Skin epidermis (tissue), 12 donors: Measurements from ENCODE around the gene NAGLU.
"Not testable (repeated sequence)": the region's sequence is repeated elsewhere in the genome, so short reads cannot be mapped to it uniquely, and the experiment has no call there.

Source experiments
- H3K27ac ChIP-seq, 21 experiments: fragments of 200-600 bp; sonication (generic) in 11 of 21; one replicate each; pipeline ENCODE4 v1.5.0; 2020; ENCODE audit warnings: mild to moderate bottlenecking in 3 of 21, inconsistent platforms in 2 of 21, moderate library complexity in 2 of 21
- H3K4me3 ChIP-seq, 7 experiments: fragments of 200-600 bp; sonication (generic) in 2 of 7; one replicate each; pipeline ENCODE4 v1.5.0; 2020; ENCODE audit warnings: inconsistent platforms in 2 of 7, mild to moderate bottlenecking in 2 of 7, moderate library complexity in 1 of 7

Gene NAGLU

GRCh38 chr17:42538482-42538881, 2.4 kb downstream of the NAGLU start:
- no peak overlapping the region for H3K4me3 ChIP-seq
- H3K27ac ChIP-seq, result no peak overlapping the region

- not testable (repeated sequence) for H3K27ac ChIP-seq, H3K4me3 ChIP-seq
Measured at GRCh38 chr17:42540558-42540957, 4.5 kb downstream of the NAGLU start.

GRCh38 chr17:42541041-42541833, 5.2 kb downstream of the NAGLU start:
- H3K27ac ChIP-seq, result peak overlapping the region in 1 of 21 experiments; percentile 11

GRCh38 chr17:42543190-42544079, 7.4 kb downstream of the NAGLU start:
- no peak overlapping the region for H3K4me3 ChIP-seq
- no peak overlapping the region for H3K27ac ChIP-seq

More at GRCh38 chr17:42541041-42541833, 5.2 kb downstream of the NAGLU start:
- no peak overlapping the region for H3K4me3 ChIP-seq

GRCh38 chr17:42544874-42545283, 8.8 kb downstream of the NAGLU start:
- Histone ChIP-seq H3K27ac (no peak overlapping the region), H3K4me3 (no peak overlapping the region)

GRCh38 chr17:42545755-42546505, 9.9 kb downstream of the NAGLU start:
- H3K4me3 ChIP-seq, H3K27ac ChIP-seq: not testable (repeated sequence)

GRCh38 chr17:42547001-42547461, 11.0 kb downstream of the NAGLU start:
- Histone ChIP-seq H3K27ac (no peak overlapping the region), H3K4me3 (no peak overlapping the region)

- no peak overlapping the region for H3K27ac ChIP-seq
- peak overlapping the region in 2 of 7 experiments; percentile 40 to 43 for H3K4me3 ChIP-seq
Measured at GRCh38 chr17:42547698-42548069, 11.6 kb downstream of the NAGLU start.

GRCh38 chr17:42548070-42548837, 12.2 kb downstream of the NAGLU start:
- Histone ChIP-seq H3K4me3 (peak overlapping the region; percentile 15 to 43 (median 25)), H3K27ac (no peak overlapping the region)

- H3K27ac ChIP-seq, result no peak overlapping the region
- peak overlapping the region in 1 of 7 experiments; percentile 43 for H3K4me3 ChIP-seq
Measured at GRCh38 chr17:42548993-42549755, 13.1 kb downstream of the NAGLU start.

GRCh38 chr17:42552736-42553135, 16.7 kb downstream of the NAGLU start, which contains the start of gene HSD17B1:
TSS of gene HSD17B1 (plus strand) at chr17:42552923. CDS start at chr17:42552934, 11 bp downstream.
- Histone ChIP-seq H3K4me3 (peak within 1 kb of the TSS; percentile 54 to 88 (median 66)), H3K27ac (peak within 1 kb of the TSS in 19 of 21 experiments; percentile 78 to 95 (median 87))

- Histone ChIP-seq H3K4me3 (peak overlapping the region; percentile 54 to 88 (median 66)), H3K27ac (peak overlapping the region in 19 of 21 experiments; percentile 78 to 95 (median 87))
Measured at GRCh38 chr17:42553161-42553818, 17.2 kb downstream of the NAGLU start.

GRCh38 chr17:42553866-42554249, 17.8 kb downstream of the NAGLU start:
- Histone ChIP-seq H3K4me3 (peak overlapping the region; percentile 54 to 88 (median 66)), H3K27ac (peak overlapping the region; percentile 60 to 95 (median 87))

- H3K27ac ChIP-seq, result peak overlapping the region; percentile 60 to 95 (median 87)
- peak overlapping the region; percentile 54 to 88 (median 66) for H3K4me3 ChIP-seq
Measured at GRCh38 chr17:42554250-42555121, 18.4 kb downstream of the NAGLU start.

- Histone ChIP-seq H3K27ac (peak overlapping the region; percentile 60 to 95 (median 87)), H3K4me3 (peak overlapping the region; percentile 54 to 88 (median 66))
Measured at GRCh38 chr17:42555122-42555622, 19.1 kb downstream of the NAGLU start.

- H3K27ac ChIP-seq, result peak overlapping the region in 1 of 21 experiments; percentile 92
- H3K4me3 ChIP-seq, result not testable (repeated sequence)
Measured at GRCh38 chr17:42555961-42556617, 20.0 kb downstream of the NAGLU start.
